Brain microvascular endothelial cell (primary cell): ENCODE data around the gene HMG20A.
A peak's percentile ranks its signal among the peaks of the same experiment; 100 is the strongest.

ENCODE experiments used
- DNase-seq: peaks from one replicate; pipeline ENCODE4 v3.0.0-alpha.2; 2020
- H3K27ac ChIP-seq: fragments of 250-450 bp; sonication (Bioruptor Pico); 2 replicates; pipeline ENCODE4 v1.5.1; 2020; ENCODE audit warnings: mild to moderate bottlenecking, moderate library complexity
- H3K27me3 ChIP-seq: fragments of 250-450 bp; sonication (Bioruptor Pico); replicated peaks from 2 replicates; pipeline ENCODE4 v1.5.1; 2020; ENCODE audit warnings: mild to moderate bottlenecking
- H3K36me3 ChIP-seq: fragments of 250-450 bp; sonication (Bioruptor Pico); replicated peaks from 2 replicates; pipeline ENCODE4 v1.5.1; 2020; ENCODE audit warnings: mild to moderate bottlenecking
- H3K4me3 ChIP-seq: 2 replicates; pipeline ENCODE4 v1.5.1; 2011; ENCODE audit warnings: low read depth, mild to moderate bottlenecking, control low read depth, low read length, moderate library complexity
- in situ Hi-C: cut with HindIII; loops from 2 replicates; pipeline ENCODE4 v1.10.0; 2017; ENCODE audit warnings: low sequenced_read_pairs, low pct_ligation_motif_present
- TF ChIP-seq, protein P1 (sequence below): IDR thresholded peaks from 2 replicates; pipeline ENCODE4 v1.5.1; 2011; ENCODE audit warnings: low read depth, mild to moderate bottlenecking, moderate library complexity, low read length, control low read depth, inconsistent platforms; ENCODE audit errors: missing control alignments

The HMG20A gene

DNA sequence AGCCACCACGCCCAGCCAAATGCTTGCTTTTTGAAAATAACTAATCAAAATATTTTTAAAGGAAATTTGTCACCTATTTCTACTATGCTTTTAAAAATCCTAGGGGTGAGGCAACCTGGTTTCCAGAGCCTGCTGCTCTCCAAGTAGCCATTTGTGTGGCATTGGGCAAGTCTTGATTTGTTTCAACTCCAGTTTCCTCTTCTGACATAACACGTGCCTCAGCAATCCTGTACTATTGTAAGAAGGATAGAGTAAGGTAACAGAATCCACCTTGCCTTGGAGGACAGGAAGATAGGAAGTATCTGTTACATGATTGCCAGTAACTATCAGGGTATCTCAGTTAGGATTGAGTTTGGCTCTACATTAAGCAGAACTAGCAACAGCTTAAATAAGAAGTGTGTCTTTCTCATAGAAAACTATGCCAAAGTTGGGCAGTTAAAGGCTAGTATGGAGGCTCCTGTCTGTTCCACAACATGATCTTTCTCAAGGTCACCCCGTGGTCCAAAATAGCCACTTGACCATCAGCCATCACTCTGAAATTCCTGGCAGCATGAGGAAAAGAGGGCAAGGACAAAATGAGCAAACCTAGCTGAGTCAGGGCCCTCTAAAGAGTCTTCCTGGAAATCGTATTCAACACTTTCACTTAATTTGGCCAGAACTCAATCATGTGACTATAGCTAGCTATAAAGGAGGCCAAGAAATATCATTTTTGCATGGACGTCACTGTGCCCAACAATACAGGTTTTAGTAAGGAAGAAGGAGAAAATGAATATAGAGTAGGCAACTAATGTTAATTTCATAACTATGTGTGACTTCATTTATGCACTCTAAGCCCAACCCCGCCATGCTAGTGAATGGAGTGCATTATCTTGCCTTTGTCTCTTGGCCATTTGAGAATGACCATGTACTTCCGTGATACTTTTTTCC lies 66.1 kb downstream of the HMG20A start:
- no peak overlapping the region for H3K27ac ChIP-seq
- TF ChIP-seq, protein P1, sequence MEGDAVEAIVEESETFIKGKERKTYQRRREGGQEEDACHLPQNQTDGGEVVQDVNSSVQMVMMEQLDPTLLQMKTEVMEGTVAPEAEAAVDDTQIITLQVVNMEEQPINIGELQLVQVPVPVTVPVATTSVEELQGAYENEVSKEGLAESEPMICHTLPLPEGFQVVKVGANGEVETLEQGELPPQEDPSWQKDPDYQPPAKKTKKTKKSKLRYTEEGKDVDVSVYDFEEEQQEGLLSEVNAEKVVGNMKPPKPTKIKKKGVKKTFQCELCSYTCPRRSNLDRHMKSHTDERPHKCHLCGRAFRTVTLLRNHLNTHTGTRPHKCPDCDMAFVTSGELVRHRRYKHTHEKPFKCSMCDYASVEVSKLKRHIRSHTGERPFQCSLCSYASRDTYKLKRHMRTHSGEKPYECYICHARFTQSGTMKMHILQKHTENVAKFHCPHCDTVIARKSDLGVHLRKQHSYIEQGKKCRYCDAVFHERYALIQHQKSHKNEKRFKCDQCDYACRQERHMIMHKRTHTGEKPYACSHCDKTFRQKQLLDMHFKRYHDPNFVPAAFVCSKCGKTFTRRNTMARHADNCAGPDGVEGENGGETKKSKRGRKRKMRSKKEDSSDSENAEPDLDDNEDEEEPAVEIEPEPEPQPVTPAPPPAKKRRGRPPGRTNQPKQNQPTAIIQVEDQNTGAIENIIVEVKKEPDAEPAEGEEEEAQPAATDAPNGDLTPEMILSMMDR, result no peak
- H3K36me3 ChIP-seq, result peaks cover 6% of the 10 kb centered on the region
- no peak for DNase-seq
- no peaks in the 10 kb centered on the region for H3K27me3 ChIP-seq
- H3K4me3 ChIP-seq, result no peak overlapping the region
- in situ Hi-C loops, result no loop called here

DNA sequence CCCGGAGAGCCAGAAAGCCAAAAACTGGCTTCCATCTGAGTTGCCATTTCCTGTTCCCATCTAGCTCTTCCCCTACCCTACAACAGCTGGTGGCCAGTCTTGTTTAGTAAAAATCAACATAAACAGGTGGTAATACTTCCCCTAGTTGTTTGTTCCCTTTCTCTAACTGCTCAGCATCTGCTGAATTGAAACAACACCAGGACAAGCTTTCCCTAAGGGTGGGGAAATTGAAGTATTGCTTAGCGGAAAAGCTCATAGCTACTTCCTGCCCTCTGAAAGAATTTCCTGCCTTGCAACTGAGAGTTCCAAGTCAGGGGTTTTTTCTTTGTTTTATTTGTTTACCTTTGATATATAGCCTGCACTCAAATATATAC lies 66.8 kb downstream of the HMG20A start:
- no peak for DNase-seq
- no peak overlapping the region for H3K27ac ChIP-seq

DNA sequence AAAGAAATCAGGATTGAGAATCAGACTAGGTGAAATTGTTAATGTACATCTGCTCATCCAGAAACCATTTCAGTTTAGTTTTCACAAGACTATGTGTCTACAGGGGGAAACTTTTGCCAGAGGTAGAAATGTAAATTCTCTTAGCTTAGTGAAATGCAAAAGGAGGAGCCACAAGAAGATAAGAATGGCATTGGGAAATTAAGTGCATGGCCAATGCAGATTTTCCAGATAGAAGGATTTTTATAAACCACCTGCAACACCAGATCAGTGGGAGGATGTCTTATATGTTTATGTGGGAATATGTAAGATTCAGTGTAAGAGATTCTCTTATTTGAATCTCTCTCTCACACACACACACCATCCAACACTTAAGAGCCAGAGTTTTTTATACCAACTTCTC lies 67.2 kb downstream of the HMG20A start:
- Histone ChIP-seq H3K36me3 (peaks cover 6% of the 10 kb centered on the region), H3K27me3 (no peaks in the 10 kb centered on the region), H3K4me3 (no peak overlapping the region), H3K27ac (no peak overlapping the region)
- in situ Hi-C loops, result no loop called here
- TF ChIP-seq, protein P1, result no peak
- no peak for DNase-seq

More for the DNA sequence above, 66.8 kb downstream of the HMG20A start:
- Histone ChIP-seq H3K4me3 (no peak overlapping the region), H3K27me3 (no peaks in the 10 kb centered on the region), H3K36me3 (peaks cover 6% of the 10 kb centered on the region)
- in situ Hi-C loops, result no loop called here
- TF ChIP-seq, protein P1, result no peak

DNA sequence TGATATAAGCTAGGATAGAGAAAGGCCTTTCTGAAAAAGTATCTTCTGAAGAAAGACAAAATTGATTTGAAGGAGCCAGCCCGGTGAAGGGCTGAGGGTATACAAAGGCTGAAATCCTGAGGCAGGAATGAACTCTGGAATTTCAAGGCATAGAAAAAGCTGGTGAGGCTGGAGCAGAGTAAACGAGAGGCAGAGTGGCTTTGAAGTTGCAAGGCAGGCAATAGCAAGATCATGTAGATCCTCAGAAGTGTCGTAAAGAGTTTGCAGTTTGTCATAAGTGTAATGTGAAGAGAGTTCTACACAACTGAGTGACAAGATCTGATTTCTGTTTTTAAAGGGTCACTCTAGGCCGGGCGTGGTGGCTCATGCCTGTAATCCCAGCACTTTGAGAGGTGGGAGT lies 69.0 kb downstream of the HMG20A start:
- in situ Hi-C loops, result no loop called here

DNA sequence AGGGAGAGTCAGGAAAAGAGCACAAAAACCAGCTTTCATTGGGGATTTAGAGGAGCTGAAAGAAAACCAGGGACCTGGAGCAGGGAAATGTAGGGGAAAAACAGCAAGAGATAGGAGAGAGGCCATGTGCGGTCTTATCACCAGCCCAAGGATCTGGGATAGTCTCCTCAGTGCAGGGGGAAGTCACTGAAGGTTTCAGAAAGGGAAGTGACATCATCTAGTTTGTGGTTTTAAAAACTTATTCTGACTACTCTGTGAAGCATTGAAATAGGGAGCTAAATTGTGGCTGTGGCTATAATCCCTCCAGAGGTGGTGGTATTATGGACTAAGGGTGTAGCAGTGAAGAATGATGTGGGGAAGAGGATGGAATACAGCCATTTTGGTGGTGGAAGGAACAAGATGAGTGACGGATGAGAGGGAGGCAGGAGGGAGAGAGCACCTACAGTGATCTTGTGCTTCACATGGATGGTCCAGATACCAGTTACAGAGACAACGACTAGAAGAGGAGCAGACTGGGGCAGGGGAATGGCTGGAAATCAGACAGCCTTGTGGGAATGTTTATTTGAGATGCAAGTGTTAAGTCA lies 72.7 kb downstream of the HMG20A start:
- H3K4me3 ChIP-seq, result no peak overlapping the region

More for the DNA sequence above, 69.0 kb downstream of the HMG20A start:
- no peak overlapping the region for H3K27ac ChIP-seq
- TF ChIP-seq, protein P1, result no peak
- DNase-seq, result no peak
- H3K4me3 ChIP-seq, result no peak overlapping the region
- no peaks in the 10 kb centered on the region for H3K27me3 ChIP-seq
- H3K36me3 ChIP-seq, result peaks cover 5% of the 10 kb centered on the region

More for the DNA sequence above, 72.7 kb downstream of the HMG20A start:
- TF ChIP-seq, protein P1, result no peak
- in situ Hi-C loops, result no loop called here
- Histone ChIP-seq H3K27ac (no peak overlapping the region), H3K27me3 (no peaks in the 10 kb centered on the region), H3K36me3 (no peaks in the 10 kb centered on the region)
- DNase-seq, result peak; percentile 46
